ENCODE results near the gene SLC9A6.
"Not testable (repeated sequence)": the region's sequence is repeated elsewhere in the genome, so short reads cannot be mapped to it uniquely, and the experiment has no call there.

Gene SLC9A6

GRCh38 chrX:136059350-136059749, 74.1 kb downstream of the SLC9A6 start:
- FAIRE-seq: no peak
- DNase-seq (ENCODE audit: insufficient read length, low spot score): no peak

- DNase-seq (ENCODE audit: insufficient read length, low spot score) (no peak), FAIRE-seq (no peak)
Measured at GRCh38 chrX:136061286-136061685, 76.1 kb downstream of the SLC9A6 start.

- FAIRE-seq: no peak
- no peak for DNase-seq (ENCODE audit: insufficient read length, low spot score)
Measured at GRCh38 chrX:136061696-136062095, 76.5 kb downstream of the SLC9A6 start.

- DNase-seq (ENCODE audit: insufficient read length, low spot score) (no peak), FAIRE-seq (no peak)
Measured at GRCh38 chrX:136063340-136064079, 78.3 kb downstream of the SLC9A6 start.

- no peak for DNase-seq (ENCODE audit: insufficient read length, low spot score)
- FAIRE-seq: no peak
Measured at GRCh38 chrX:136064661-136065043, 79.4 kb downstream of the SLC9A6 start.

- DNase-seq (ENCODE audit: insufficient read length, low spot score) (peak; percentile 6), FAIRE-seq (no peak)
Measured at GRCh38 chrX:136065044-136065671, 79.9 kb downstream of the SLC9A6 start.

GRCh38 chrX:136067097-136067496, 81.9 kb downstream of the SLC9A6 start:
- no peak for FAIRE-seq
- DNase-seq (ENCODE audit: insufficient read length, low spot score): no peak

GRCh38 chrX:136067966-136068365, 82.7 kb downstream of the SLC9A6 start:
- no peak for FAIRE-seq
- DNase-seq (ENCODE audit: insufficient read length, low spot score): no peak

- no peak for FAIRE-seq
Measured at GRCh38 chrX:136076942-136077341, 91.7 kb downstream of the SLC9A6 start.

GRCh38 chrX:136080766-136081165, 95.5 kb downstream of the SLC9A6 start:
- DNase-seq (ENCODE audit: insufficient read length, low spot score) (no peak), FAIRE-seq (no peak)

More at GRCh38 chrX:136076942-136077341, 91.7 kb downstream of the SLC9A6 start:
- DNase-seq (ENCODE audit: insufficient read length, low spot score): no peak

- FAIRE-seq: no peak
- DNase-seq (ENCODE audit: insufficient read length, low spot score): peak; percentile 3
Measured at GRCh38 chrX:136086521-136086920, 101.3 kb downstream of the SLC9A6 start.

- DNase-seq (ENCODE audit: insufficient read length, low spot score): not testable (repeated sequence)
Measured at GRCh38 chrX:136091898-136092297, 106.7 kb downstream of the SLC9A6 start.

GRCh38 chrX:136094962-136095361, 109.7 kb downstream of the SLC9A6 start:
- FAIRE-seq: no peak
- no peak for DNase-seq (ENCODE audit: insufficient read length, low spot score)

More at GRCh38 chrX:136091898-136092297, 106.7 kb downstream of the SLC9A6 start:
- not testable (repeated sequence) for FAIRE-seq
